ENCODE results near the gene SHH.

The SHH gene

DNA sequence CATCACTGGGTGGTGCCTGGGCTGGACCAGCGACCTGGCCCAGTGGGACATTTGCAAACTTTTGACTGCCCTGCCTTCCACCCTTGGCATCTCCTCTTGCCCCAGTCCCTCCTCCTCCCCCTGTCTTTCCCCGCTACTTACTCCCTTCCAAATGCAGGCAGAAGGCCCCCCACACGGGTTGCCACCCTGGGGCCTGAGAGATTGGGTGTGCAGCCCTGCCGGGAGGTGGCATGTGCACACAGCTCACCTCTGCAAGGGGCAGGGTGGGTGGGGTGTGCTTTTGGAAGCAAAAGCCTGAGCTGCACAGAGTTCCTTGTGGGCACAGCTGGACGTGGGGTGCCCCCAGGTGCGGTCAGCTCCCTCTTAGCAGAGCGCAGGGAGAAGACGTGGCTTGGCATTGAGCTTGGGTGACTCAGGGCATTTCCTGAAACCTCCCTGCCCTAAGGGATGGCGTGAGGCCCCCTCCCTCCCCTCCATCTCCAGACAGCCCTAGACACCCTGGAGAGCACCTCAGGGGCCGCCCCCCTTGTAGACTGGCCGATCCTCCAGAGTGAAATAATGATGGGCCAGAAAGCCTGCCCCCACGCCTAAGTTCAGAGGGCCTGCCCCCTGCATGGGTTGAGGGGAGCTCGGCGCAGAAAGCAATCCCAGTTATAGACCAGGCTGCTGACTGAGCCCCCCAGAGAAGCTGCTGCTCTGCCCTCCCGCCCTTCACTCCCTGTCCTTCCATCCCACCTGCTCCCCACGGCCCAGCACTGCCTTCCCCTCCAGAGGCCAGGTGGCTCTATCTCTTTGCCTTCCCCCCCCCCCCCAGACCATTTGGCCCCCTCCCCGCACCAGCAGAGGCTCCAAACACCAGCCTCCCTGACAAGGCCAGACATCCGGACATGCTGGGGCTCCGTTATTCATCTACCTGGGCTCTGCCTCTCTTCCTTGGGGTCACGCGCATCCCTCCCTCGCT, 2.3 kb upstream of the SHH start:
- no peaks in the 10 kb centered on the region for H3F3A ChIP-seq (ENCODE audit: insufficient read depth, low read length)
- no peaks in the 10 kb centered on the region for H3K4me1 ChIP-seq (ENCODE audit: low read length)
- no peak overlapping the region for H3K9ac ChIP-seq (ENCODE audit: low read length)
- no peak overlapping the region for H2AFZ ChIP-seq (ENCODE audit: low read length)
- no peak overlapping the region for H3K4me2 ChIP-seq (ENCODE audit: low read depth, low read length)
- no peaks in the 10 kb centered on the region for H3K9me3 ChIP-seq (replicated peaks; ENCODE audit: insufficient read depth, low read length)
- no peak overlapping the region for H3K4me3 ChIP-seq (ENCODE audit: low read length)
- peaks cover 81% of the 10 kb centered on the region for H3K27me3 ChIP-seq (replicated peaks; ENCODE audit: insufficient read depth, low read length)
- DNase-seq: no peak
- no peaks in the 10 kb centered on the region for H3K9me2 ChIP-seq (replicated peaks; ENCODE audit: insufficient read depth, low read length)
- H3K79me2 ChIP-seq (ENCODE audit: low read length): no peaks in the 10 kb centered on the region
- no peaks in the 10 kb centered on the region for H4K20me1 ChIP-seq (ENCODE audit: insufficient read depth, low read length)
- no peaks in the 10 kb centered on the region for H3K36me3 ChIP-seq (replicated peaks; ENCODE audit: insufficient read depth, low read length)
- TF ChIP-seq, protein P1, sequence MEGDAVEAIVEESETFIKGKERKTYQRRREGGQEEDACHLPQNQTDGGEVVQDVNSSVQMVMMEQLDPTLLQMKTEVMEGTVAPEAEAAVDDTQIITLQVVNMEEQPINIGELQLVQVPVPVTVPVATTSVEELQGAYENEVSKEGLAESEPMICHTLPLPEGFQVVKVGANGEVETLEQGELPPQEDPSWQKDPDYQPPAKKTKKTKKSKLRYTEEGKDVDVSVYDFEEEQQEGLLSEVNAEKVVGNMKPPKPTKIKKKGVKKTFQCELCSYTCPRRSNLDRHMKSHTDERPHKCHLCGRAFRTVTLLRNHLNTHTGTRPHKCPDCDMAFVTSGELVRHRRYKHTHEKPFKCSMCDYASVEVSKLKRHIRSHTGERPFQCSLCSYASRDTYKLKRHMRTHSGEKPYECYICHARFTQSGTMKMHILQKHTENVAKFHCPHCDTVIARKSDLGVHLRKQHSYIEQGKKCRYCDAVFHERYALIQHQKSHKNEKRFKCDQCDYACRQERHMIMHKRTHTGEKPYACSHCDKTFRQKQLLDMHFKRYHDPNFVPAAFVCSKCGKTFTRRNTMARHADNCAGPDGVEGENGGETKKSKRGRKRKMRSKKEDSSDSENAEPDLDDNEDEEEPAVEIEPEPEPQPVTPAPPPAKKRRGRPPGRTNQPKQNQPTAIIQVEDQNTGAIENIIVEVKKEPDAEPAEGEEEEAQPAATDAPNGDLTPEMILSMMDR (IDR thresholded peaks at IDR 0.05; ENCODE audit: low read length): no peak
- no peak for TF ChIP-seq EZH2 (optimal IDR thresholded peaks at IDR 0.05; ENCODE audit: low read depth, low read length)
- no peak for TF ChIP-seq EZH2phosphoT487 (IDR thresholded peaks at IDR 0.05; ENCODE audit: low read length)
- no peak overlapping the region for H3K27ac ChIP-seq (ENCODE audit: low read length)

GRCh38 chr7:155813546-155814315, 1.5 kb upstream of the SHH start:
- Histone ChIP-seq H3K4me2 (ENCODE audit: low read depth, low read length) (no peak overlapping the region), H3K4me1 (ENCODE audit: low read length) (no peaks in the 10 kb centered on the region), H3K9ac (ENCODE audit: low read length) (no peak overlapping the region), H3K9me2 (replicated peaks; ENCODE audit: insufficient read depth, low read length) (no peaks in the 10 kb centered on the region), H3K27me3 (replicated peaks; ENCODE audit: insufficient read depth, low read length) (peaks cover 80% of the 10 kb centered on the region), H3F3A (ENCODE audit: insufficient read depth, low read length) (no peaks in the 10 kb centered on the region), H3K79me2 (ENCODE audit: low read length) (no peaks in the 10 kb centered on the region), H3K4me3 (ENCODE audit: low read length) (no peak overlapping the region), H3K36me3 (replicated peaks; ENCODE audit: insufficient read depth, low read length) (no peaks in the 10 kb centered on the region), H3K27ac (ENCODE audit: low read length) (no peak overlapping the region), H3K9me3 (replicated peaks; ENCODE audit: insufficient read depth, low read length) (no peaks in the 10 kb centered on the region), H2AFZ (ENCODE audit: low read length) (no peak overlapping the region), H4K20me1 (ENCODE audit: insufficient read depth, low read length) (no peaks in the 10 kb centered on the region)
- TF ChIP-seq EZH2phosphoT487 (IDR thresholded peaks at IDR 0.05; ENCODE audit: low read length): no peak
- TF ChIP-seq, protein P1 (IDR thresholded peaks at IDR 0.05; ENCODE audit: low read length): no peak
- no peak for TF ChIP-seq EZH2 (optimal IDR thresholded peaks at IDR 0.05; ENCODE audit: low read depth, low read length)
- DNase-seq: peak; percentile 5

DNA sequence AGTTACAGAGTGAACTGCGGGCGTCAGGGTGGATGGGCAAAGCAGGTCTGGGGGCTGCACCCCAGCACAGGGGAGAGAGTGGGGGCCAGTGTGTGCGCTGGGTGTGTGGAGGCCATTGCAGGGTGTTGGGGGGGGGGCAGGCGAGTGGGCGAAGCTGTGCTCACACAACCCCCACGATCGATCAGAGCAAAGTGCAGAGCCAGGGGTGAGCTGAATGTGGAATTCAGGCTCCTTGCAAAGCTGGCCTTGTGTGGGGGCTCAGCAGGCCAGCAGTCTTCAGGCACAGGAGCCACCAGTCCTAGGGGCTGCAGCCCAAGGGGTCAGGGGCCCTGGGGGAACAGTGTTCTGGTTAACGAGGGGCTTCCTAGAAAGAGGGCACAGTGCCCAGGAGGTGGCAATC, 862 bp upstream of the SHH start:
- Histone ChIP-seq H3K27ac (ENCODE audit: low read length) (no peak overlapping the region), H3K9ac (ENCODE audit: low read length) (no peak overlapping the region), H3K9me2 (replicated peaks; ENCODE audit: insufficient read depth, low read length) (no peaks in the 10 kb centered on the region), H3K36me3 (replicated peaks; ENCODE audit: insufficient read depth, low read length) (no peaks in the 10 kb centered on the region), H3K27me3 (replicated peaks; ENCODE audit: insufficient read depth, low read length) (peaks cover 80% of the 10 kb centered on the region), H3K4me3 (ENCODE audit: low read length) (no peak overlapping the region), H3K4me1 (ENCODE audit: low read length) (no peaks in the 10 kb centered on the region), H3F3A (ENCODE audit: insufficient read depth, low read length) (no peaks in the 10 kb centered on the region), H3K9me3 (replicated peaks; ENCODE audit: insufficient read depth, low read length) (no peaks in the 10 kb centered on the region), H4K20me1 (ENCODE audit: insufficient read depth, low read length) (no peaks in the 10 kb centered on the region), H2AFZ (ENCODE audit: low read length) (no peak overlapping the region), H3K4me2 (ENCODE audit: low read depth, low read length) (no peak overlapping the region), H3K79me2 (ENCODE audit: low read length) (no peaks in the 10 kb centered on the region)
- peak; percentile 1 for DNase-seq
- TF ChIP-seq, protein P1 (IDR thresholded peaks at IDR 0.05; ENCODE audit: low read length): no peak
- TF ChIP-seq EZH2phosphoT487 (IDR thresholded peaks at IDR 0.05; ENCODE audit: low read length): no peak
- TF ChIP-seq EZH2 (optimal IDR thresholded peaks at IDR 0.05; ENCODE audit: low read depth, low read length): no peak

Data from MM.1S (cell line).